Limb (tissue), 2 donors: Measurements from ENCODE around the gene PER2.
"Not testable (repeated sequence)": the region's sequence is repeated elsewhere in the genome, so short reads cannot be mapped to it uniquely, and the experiment has no call there.

Source experiments
- DNase-seq, 2 donors: peaks; one replicate each; pipeline ENCODE4 v3.0.0-alpha.2; 2016; ENCODE audit errors: extremely low spot score in 2 of 2

The PER2 gene

DNA sequence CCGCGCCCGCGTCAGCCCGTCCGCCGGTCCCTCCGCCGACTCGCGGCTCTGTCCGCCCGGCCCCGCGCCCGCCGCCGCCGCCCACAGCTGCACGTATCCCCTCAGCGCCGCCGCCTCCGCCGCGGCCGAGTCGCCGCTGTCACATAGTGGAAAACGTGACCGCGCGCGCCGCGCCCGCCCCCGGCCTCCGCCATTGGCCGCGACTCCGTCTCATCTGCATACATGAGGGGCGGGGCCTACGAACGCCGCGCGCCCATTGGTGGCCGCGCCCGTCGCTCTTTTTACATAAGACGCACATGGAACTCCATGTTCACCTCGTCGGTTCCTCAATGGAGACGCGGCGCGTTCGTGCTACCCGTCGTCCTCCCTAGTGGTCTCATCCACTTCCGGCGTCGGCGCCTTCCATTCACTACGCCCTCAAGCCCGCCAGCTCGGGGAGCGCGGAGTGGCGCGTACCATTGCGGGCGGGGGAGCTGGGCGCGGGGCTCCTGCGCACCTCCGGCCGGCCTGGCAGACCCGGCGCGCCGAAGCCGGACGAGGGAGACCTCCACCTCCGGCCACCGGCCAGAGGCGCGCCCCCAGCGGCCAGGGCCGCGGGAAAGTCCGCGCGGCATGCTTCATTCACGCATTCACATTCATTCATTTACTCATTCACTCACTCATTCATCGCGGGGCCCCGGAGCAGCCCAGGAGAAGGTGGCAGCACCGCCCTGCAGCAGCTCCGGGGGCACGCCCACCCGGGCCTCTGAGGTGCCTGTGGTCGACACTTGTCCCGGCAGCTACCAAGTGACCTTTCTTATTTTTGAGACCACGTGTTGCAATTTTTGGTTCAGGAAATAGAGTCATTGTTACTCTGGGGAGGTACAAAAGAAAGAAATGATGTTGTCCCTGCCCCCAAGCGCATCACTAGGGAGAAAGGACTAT is 502 bp upstream of the PER2 start:
- peak; percentile 98 to 99 for DNase-seq

DNA sequence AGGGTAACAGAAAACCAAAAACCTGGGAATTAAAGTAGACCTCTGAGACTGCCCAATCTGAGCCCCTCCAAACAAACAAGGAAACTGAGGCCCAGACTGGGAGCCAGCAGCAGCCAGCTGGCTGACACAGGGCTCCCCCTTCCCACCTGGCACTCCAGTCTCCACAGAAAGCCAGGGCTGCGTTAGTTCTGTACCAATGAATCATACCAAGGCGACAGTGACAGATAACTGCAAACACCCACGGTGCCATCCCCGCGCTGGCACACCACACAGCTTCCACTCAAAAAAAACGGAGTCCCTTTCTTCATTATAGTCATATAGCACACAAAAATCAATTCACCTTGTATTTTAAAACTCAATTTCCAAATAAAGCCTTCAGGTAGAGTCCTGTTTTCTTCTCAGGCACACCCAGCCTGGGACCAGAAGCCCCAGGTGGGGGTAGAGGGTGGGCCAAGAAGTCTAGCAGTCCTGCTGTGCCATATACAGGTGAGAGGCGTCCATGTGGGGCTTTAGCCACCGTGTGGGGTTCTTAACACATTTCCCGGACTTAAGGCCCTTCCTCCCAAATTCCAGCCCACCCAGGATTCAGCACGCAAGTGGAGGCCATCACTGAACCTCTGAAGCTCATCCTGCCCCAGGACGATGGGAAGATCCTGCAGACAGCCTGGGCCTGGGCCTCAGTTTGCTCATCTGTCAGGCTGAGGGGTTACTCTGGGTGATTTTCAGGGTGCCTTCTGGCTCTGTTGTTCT is 1.2 kb downstream of the PER2 start:
- DNase-seq = no peak

GRCh38 chr2:238286551-238286950 is 1.9 kb downstream of the PER2 start:
- peak; percentile 38 to 50 for DNase-seq

GRCh38 chr2:238286095-238286494 is 2.3 kb downstream of the PER2 start:
- DNase-seq = no peak

DNA sequence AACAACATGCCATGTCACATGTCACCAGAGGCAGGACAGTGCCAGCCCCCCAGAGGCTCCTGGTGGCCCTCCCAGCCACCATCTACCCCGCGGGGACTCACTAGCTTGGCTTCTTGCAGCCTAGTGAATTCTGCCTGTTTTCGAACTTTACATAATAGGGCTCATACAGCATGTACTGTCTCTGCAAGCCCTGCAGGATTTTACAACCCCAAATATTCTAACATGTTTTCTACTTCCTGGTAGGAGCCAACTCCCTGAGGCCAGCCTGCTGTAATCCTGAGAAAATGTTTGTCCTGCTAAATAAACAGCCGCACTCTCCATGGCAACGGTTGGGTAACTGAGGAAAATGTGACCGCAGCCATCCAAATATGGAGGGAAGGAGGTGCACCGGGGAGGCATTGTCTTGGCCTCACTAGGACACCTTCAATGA is 2.7 kb downstream of the PER2 start:
- peak; percentile 74 to 80 for DNase-seq

DNA sequence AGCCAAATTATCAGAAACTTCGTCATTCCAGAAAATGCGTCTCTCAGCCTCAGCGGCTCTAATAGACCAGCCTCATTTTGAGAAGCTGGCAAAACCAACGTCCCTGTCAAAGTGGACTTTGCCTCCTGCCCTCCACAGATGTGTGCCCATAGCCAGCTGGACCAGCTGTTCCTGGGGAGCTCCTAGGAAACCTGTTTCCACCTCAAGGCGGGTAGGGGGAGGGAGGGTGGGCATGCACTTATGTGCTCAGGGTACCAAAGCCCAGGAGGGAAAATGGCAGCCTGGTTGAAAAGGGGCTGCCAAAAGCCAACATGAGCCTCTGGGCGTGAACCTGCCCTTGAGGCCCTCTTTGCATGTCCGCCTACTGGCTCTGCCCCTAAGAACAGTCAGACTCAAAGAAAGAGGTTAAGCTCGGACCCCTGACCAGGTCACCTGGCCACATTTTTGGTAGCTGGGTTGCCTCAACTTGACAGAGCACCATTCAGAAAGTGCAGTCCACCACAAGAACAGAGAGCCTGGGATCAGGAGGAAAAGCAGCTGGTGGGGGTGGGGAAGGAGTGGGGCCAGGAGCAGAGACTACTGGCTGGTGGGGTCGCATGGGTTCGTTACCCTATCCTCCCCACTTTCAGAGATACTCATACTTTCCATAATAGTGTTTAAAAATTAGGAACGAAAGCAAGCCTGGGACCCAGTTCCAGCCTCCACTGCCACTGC is 3.5 kb downstream of the PER2 start:
- no peak for DNase-seq

- peak in 1 of 2 donors; percentile 21 for DNase-seq
Observed at GRCh38 chr2:238282861-238283738, 5.3 kb downstream of the PER2 start.

- DNase-seq = no peak
Observed at GRCh38 chr2:238281826-238282480, 6.5 kb downstream of the PER2 start.

- no peak for DNase-seq
Observed at GRCh38 chr2:238280083-238280825, 8.2 kb downstream of the PER2 start.

DNA sequence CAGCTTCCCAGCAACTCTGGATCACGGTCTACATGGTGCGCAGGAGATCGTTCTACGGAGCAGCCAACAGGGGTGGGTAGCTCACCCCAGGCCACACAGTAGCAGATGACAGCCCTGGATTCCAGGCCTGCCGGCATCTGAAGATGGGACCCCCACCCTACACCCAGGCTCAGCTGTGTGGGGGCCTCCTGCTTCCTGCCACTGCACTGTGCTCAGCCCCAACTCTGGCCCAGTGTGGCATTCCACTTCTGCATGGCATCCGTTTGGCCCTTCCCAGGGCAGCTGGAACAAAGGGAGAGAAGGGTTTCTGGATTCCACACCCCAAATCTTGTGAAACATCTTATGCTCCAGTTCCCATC is 9.1 kb downstream of the PER2 start:
- DNase-seq = no peak

GRCh38 chr2:238278626-238279323 is 9.6 kb downstream of the PER2 start:
- DNase-seq = no peak

- no peak for DNase-seq
Observed at GRCh38 chr2:238277695-238278094, 10.7 kb downstream of the PER2 start.

DNA sequence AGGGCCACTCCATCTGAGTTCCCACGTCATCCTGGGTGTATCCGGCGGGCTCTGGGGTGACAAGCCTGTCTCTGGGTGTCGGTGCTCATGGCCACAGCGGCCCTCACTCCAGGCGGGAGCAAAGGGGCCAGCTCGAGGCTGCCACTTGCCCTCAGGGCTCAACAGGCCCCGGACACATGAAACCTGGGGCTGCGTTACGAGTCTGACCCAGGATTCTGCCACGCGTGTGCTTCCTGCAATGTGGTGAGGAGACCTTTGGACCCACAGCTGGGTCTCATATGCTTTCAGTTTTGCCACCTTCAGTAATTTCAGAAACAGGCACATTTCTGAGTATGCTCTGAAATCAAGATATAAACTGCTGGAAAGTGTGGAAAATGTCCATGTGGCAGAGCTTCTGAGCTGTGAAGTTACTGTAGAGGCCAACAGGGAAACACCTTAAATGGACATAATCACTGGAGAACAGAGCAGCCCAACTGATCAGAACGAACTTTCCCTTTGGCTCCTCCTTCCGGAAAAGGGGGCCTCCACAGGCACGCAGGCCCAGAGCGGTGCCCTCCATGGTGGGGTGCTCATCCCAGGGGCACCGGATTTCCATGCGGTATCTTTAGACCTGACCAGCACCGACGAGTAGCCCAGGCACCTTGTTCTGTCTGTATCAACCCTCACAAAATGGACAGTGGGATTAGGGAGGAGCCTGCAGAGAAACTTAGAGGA is 14.1 kb downstream of the PER2 start:
- no peak for DNase-seq

DNA sequence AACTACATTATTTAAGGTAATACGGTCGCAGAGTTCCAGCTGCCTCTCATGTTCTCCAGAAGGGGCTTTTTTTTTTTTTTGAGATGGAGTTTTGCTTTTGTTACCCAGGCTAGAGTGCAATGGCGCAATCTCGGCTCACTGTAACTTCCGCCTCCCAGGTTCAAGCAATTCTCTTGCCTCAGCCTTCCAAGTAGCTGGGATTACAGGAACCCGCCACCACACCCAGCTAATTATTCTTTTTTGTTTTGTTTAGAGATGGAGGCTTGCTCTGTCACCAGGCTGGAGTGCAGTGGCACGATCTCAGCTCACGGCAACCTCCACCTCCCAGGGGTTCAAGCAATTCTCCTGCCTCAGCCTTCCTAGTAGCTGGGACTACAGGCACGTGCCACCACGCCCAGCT is 15.0 kb downstream of the PER2 start:
- DNase-seq = not testable (repeated sequence)

GRCh38 chr2:238272156-238272555 is 16.3 kb downstream of the PER2 start:
- DNase-seq = no peak

GRCh38 chr2:238271686-238272085 is 16.7 kb downstream of the PER2 start:
- DNase-seq = not testable (repeated sequence)

- DNase-seq = no peak
Observed at GRCh38 chr2:238271061-238271554, 17.3 kb downstream of the PER2 start.

GRCh38 chr2:238270606-238271005 is 17.8 kb downstream of the PER2 start:
- DNase-seq = no peak
